ENCODE data around the gene IL4R. TPM values are rescaled to one million over a fixed set of nuclear protein-coding genes. Genes with fewer than 3 reads are reported as not detected.

The IL4R gene
- total and polyA plus RNA-seq, 9 donors, result 11.3 to 39.5 (median 17.4) TPM

DNA sequence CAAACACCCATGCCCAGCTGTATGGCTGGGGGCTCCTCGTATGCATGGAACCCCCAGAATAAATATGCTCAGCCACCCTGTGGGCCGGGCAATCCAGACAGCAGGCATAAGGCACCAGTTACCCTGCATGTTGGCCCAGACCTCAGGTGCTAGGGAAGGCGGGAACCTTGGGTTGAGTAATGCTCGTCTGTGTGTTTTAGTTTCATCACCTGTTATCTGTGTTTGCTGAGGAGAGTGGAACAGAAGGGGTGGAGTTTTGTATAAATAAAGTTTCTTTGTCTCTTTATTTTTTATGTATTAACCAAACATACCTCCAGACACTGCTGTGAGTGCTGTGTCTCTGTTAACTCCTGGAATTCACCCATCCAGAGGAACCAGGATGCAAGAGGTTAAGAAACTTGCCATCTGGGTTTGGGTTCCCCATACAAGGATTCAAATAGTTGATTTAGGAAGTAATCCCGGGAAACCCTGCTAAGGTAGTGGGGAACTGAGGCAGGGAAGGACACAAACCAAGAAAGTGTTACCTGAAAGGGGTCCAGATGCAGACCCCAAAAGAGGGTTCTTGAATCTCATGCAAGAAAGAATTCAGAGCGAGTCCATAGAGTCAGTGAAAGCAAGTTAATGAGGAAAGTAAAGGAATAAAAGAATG is 50.8 kb downstream of the IL4R start:
- Histone ChIP-seq H3K4me3 (no peak overlapping the region), H3K36me3 (no peaks in the 10 kb centered on the region), H3K27me3 (no peaks in the 10 kb centered on the region), H3K9me3 (no peaks in the 10 kb centered on the region), H3K4me1 (ENCODE audit: insufficient read depth) (peaks cover 4% of the 10 kb centered on the region), H3K27ac (no peak overlapping the region)
- no peak for DNase-seq
- intact Hi-C loops (cut with DNase I), result loop anchor here in 1 of 4 donors (10.0 kb wide), 1 partner anchor 190 kb away; no protein-coding TSS in a partner anchor
- 69 to 74% (median 71%) methylated on average over 6 of the region's 6 CpGs for WGBS, 3 donors
- TF ChIP-seq EP300 (IDR thresholded peaks at IDR 0.05), result no peak
- TF ChIP-seq, protein P1, sequence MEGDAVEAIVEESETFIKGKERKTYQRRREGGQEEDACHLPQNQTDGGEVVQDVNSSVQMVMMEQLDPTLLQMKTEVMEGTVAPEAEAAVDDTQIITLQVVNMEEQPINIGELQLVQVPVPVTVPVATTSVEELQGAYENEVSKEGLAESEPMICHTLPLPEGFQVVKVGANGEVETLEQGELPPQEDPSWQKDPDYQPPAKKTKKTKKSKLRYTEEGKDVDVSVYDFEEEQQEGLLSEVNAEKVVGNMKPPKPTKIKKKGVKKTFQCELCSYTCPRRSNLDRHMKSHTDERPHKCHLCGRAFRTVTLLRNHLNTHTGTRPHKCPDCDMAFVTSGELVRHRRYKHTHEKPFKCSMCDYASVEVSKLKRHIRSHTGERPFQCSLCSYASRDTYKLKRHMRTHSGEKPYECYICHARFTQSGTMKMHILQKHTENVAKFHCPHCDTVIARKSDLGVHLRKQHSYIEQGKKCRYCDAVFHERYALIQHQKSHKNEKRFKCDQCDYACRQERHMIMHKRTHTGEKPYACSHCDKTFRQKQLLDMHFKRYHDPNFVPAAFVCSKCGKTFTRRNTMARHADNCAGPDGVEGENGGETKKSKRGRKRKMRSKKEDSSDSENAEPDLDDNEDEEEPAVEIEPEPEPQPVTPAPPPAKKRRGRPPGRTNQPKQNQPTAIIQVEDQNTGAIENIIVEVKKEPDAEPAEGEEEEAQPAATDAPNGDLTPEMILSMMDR (IDR thresholded peaks at IDR 0.05), result no peak
- TF ChIP-seq POLR2A (IDR thresholded peaks at IDR 0.05), result no peak

- WGBS, 3 donors, result 69 to 84% (median 78%) methylated on average over 7 of the region's 7 CpGs
- Histone ChIP-seq H3K4me1 (ENCODE audit: insufficient read depth) (peaks cover 4% of the 10 kb centered on the region), H3K4me3 (no peak overlapping the region), H3K36me3 (no peaks in the 10 kb centered on the region), H3K9me3 (no peaks in the 10 kb centered on the region), H3K27me3 (no peaks in the 10 kb centered on the region), H3K27ac (no peak overlapping the region)
- intact Hi-C loops (cut with DNase I), result loop anchor here in 1 of 4 donors (10.0 kb wide), 1 partner anchor 191 kb away; no protein-coding TSS in a partner anchor
- no peak for TF ChIP-seq POLR2A (IDR thresholded peaks at IDR 0.05)
- TF ChIP-seq EP300 (IDR thresholded peaks at IDR 0.05), result no peak
- no peak for DNase-seq
Observed at GRCh38 chr16:27365142-27366089, 51.6 kb downstream of the IL4R start.

DNA sequence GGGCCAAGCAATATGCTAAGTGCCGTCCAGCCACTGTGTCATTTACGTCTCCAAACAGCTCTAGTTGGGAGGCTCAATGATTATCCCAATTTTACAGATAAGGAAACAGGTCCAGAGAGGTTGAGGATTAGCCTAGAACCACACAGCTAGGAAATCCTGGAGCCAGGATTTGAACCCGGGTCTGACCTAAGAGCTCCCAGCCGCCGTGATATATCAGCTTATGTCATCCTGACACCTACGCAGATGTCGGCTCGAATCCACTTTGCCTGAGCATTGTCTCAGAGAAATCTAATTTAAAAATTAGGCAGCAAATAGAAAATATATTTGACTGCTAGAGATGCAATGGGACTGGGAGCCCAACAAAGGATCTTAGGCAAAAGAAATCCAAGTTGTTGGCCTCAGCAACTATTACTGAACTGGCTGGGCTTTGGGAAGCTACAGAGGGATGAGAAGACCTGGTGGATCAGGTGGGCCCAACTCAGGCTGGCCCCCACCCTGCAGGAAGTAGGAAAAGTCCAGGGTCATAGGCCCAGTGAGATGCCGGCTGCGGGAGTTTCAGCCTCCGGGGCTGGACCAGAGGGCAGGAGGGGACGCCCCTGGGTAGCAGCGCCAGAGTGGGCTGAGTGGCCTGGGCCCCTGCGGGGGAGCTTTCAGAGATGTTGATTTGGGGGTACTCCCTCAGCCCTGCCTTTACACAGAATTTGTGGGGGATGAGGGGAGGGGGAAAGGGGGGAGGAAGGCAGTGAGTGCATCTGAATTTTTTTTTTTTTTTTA is 53.1 kb downstream of the IL4R start:
- TF ChIP-seq POLR2A (IDR thresholded peaks at IDR 0.05), result no peak
- TF ChIP-seq EP300 (IDR thresholded peaks at IDR 0.05), result no peak
- TF ChIP-seq, protein P1 (IDR thresholded peaks at IDR 0.05), result no peak
- Histone ChIP-seq H3K9me3 (no peaks in the 10 kb centered on the region), H3K27me3 (no peaks in the 10 kb centered on the region), H3K27ac (no peak overlapping the region), H3K4me1 (ENCODE audit: insufficient read depth) (peaks cover 4% of the 10 kb centered on the region), H3K36me3 (no peaks in the 10 kb centered on the region), H3K4me3 (no peak overlapping the region)
- intact Hi-C loops (cut with DNase I), result loop anchor here in 1 of 4 donors (10.0 kb wide), 1 partner anchor 192 kb away; no protein-coding TSS in a partner anchor
- WGBS, 3 donors, result 49 to 64% (median 54%) methylated on average over 14 of the region's 14 CpGs
- no peak for DNase-seq

GRCh38 chr16:27367461-27368357 is 53.9 kb downstream of the IL4R start:
- no peak overlapping the region for H3K4me3 ChIP-seq
- no peaks in the 10 kb centered on the region for H3K9me3 ChIP-seq
- H3K27me3 ChIP-seq, result no peaks in the 10 kb centered on the region
- no peak for TF ChIP-seq POLR2A (IDR thresholded peaks at IDR 0.05)
- TF ChIP-seq, protein P1 (IDR thresholded peaks at IDR 0.05), result peak in 2 of 3 donors; percentile 51
- H3K27ac ChIP-seq, result peak overlapping the region in 1 of 2 donors; percentile 13
- peaks cover 4% of the 10 kb centered on the region for H3K4me1 ChIP-seq (ENCODE audit: insufficient read depth)
- no peaks in the 10 kb centered on the region for H3K36me3 ChIP-seq
- 6 to 21% (median 8%) methylated on average over 27 of the region's 27 CpGs for WGBS, 3 donors
- peak; percentile 19 to 75 (median 68) for DNase-seq
- intact Hi-C loops (cut with DNase I), result loop anchor here in 2 of 4 donors (2.0 to 10.0 kb wide), 2 partner anchors 129 to 193 kb away; no protein-coding TSS in a partner anchor
